ENCODE results near the gene ZNF311.

- TF ChIP-seq, protein P1, sequence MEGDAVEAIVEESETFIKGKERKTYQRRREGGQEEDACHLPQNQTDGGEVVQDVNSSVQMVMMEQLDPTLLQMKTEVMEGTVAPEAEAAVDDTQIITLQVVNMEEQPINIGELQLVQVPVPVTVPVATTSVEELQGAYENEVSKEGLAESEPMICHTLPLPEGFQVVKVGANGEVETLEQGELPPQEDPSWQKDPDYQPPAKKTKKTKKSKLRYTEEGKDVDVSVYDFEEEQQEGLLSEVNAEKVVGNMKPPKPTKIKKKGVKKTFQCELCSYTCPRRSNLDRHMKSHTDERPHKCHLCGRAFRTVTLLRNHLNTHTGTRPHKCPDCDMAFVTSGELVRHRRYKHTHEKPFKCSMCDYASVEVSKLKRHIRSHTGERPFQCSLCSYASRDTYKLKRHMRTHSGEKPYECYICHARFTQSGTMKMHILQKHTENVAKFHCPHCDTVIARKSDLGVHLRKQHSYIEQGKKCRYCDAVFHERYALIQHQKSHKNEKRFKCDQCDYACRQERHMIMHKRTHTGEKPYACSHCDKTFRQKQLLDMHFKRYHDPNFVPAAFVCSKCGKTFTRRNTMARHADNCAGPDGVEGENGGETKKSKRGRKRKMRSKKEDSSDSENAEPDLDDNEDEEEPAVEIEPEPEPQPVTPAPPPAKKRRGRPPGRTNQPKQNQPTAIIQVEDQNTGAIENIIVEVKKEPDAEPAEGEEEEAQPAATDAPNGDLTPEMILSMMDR (IDR thresholded peaks at IDR 0.05): no peak
- TF ChIP-seq POLR2A (IDR thresholded peaks at IDR 0.05): no peak
Measured at GRCh38 chr6:29014729-29015608, 9.9 kb upstream of the ZNF311 start.
